ENCODE data around the gene RARG. TPM values are rescaled to one million over a fixed set of nuclear protein-coding genes. Genes with fewer than 3 reads are reported as not detected.

Gene RARG
- total RNA-seq, 1 donor from 2014 or later, result 58.6 TPM

GRCh38 chr12:53224897-53225634, 6.9 kb downstream of the RARG start:
- Mint-ChIP-seq H3K4me1 (ENCODE audit: low read depth) (peaks cover 78% of the 10 kb centered on the region), H3K36me3 (ENCODE audit: low read depth) (peaks cover 29% of the 10 kb centered on the region), H3K4me3 (peak overlapping the region; percentile 25)

GRCh38 chr12:53224061-53224896, 7.7 kb downstream of the RARG start:
- peak overlapping the region; percentile 71 for H3K4me3 Mint-ChIP-seq
- H3K36me3 Mint-ChIP-seq (ENCODE audit: low read depth), result peaks cover 27% of the 10 kb centered on the region
- intact Hi-C loops (cut with micrococcal nuclease), result loop anchor here (5.0 kb wide), 2 partner anchors 228 to 403 kb away; partner anchors contain the start of genes ATF7 and PCBP2
- no peaks in the 10 kb centered on the region for H3K9me3 Mint-ChIP-seq
- H3K27me3 Mint-ChIP-seq (ENCODE audit: insufficient read depth), result peaks cover 2% of the 10 kb centered on the region
- no peak for DNase-seq (ENCODE audit: low spot score)
- H3K4me1 Mint-ChIP-seq (ENCODE audit: low read depth), result peaks cover 75% of the 10 kb centered on the region
- peak overlapping the region; percentile 77 for H3K27ac Mint-ChIP-seq

More at GRCh38 chr12:53224897-53225634, 6.9 kb downstream of the RARG start:
- intact Hi-C loops (cut with micrococcal nuclease), result loop anchor here (5.0 kb wide), 2 partner anchors 227 to 402 kb away; partner anchors contain the start of genes ATF7 and PCBP2
- Mint-ChIP-seq H3K9me3 (no peaks in the 10 kb centered on the region), H3K27ac (peak overlapping the region; percentile 40), H3K27me3 (ENCODE audit: insufficient read depth) (peaks cover 2% of the 10 kb centered on the region)
- no peak for DNase-seq (ENCODE audit: low spot score)

GRCh38 chr12:53223389-53224060, 8.5 kb downstream of the RARG start:
- no peak for DNase-seq (ENCODE audit: low spot score)
- intact Hi-C loops (cut with micrococcal nuclease), result loop anchor here (5.0 kb wide), 2 partner anchors 229 to 404 kb away; partner anchors contain the start of genes ATF7 and PCBP2
- no peaks in the 10 kb centered on the region for H3K9me3 Mint-ChIP-seq
- H3K4me1 Mint-ChIP-seq (ENCODE audit: low read depth), result peaks cover 74% of the 10 kb centered on the region
- peaks cover 31% of the 10 kb centered on the region for H3K36me3 Mint-ChIP-seq (ENCODE audit: low read depth)
- peak overlapping the region; percentile 77 for H3K27ac Mint-ChIP-seq
- H3K4me3 Mint-ChIP-seq, result peak overlapping the region; percentile 71
- H3K27me3 Mint-ChIP-seq (ENCODE audit: insufficient read depth), result peaks cover 2% of the 10 kb centered on the region

- Mint-ChIP-seq H3K36me3 (ENCODE audit: low read depth) (peaks cover 28% of the 10 kb centered on the region), H3K4me3 (peak overlapping the region; percentile 79), H3K27ac (peak overlapping the region; percentile 73), H3K4me1 (ENCODE audit: low read depth) (peaks cover 74% of the 10 kb centered on the region), H3K27me3 (ENCODE audit: insufficient read depth) (peaks cover 2% of the 10 kb centered on the region), H3K9me3 (no peaks in the 10 kb centered on the region)
- intact Hi-C loops (cut with micrococcal nuclease), result loop anchor here (5.0 kb wide), 2 partner anchors 229 to 404 kb away; partner anchors contain the start of genes ATF7 and PCBP2
- no peak for DNase-seq (ENCODE audit: low spot score)
These were observed 9.2 kb downstream of the RARG start for GRCh38 chr12:53222806-53223261.

- peaks cover 28% of the 10 kb centered on the region for H3K36me3 Mint-ChIP-seq (ENCODE audit: low read depth)
- H3K9me3 Mint-ChIP-seq, result no peaks in the 10 kb centered on the region
- peaks cover 2% of the 10 kb centered on the region for H3K27me3 Mint-ChIP-seq (ENCODE audit: insufficient read depth)
- no peak for DNase-seq (ENCODE audit: low spot score)
- H3K4me3 Mint-ChIP-seq, result peak overlapping the region; percentile 79
- peaks cover 77% of the 10 kb centered on the region for H3K4me1 Mint-ChIP-seq (ENCODE audit: low read depth)
- intact Hi-C loops (cut with micrococcal nuclease), result loop anchor here (5.0 kb wide), 2 partner anchors 230 to 405 kb away; partner anchors contain the start of genes ATF7 and PCBP2
- H3K27ac Mint-ChIP-seq, result peak overlapping the region; percentile 92
These were observed 9.8 kb downstream of the RARG start for GRCh38 chr12:53222170-53222721.

- H3K9me3 Mint-ChIP-seq, result no peaks in the 10 kb centered on the region
- intact Hi-C loops (cut with micrococcal nuclease), result loop anchor here (5.0 kb wide), 2 partner anchors 231 to 406 kb away; partner anchors contain the start of genes ATF7 and PCBP2
- H3K27me3 Mint-ChIP-seq (ENCODE audit: insufficient read depth), result peaks cover 2% of the 10 kb centered on the region
- DNase-seq (ENCODE audit: low spot score), result peak; percentile 52
- H3K4me3 Mint-ChIP-seq, result peak overlapping the region; percentile 94
- peak overlapping the region; percentile 98 for H3K27ac Mint-ChIP-seq
- H3K36me3 Mint-ChIP-seq (ENCODE audit: low read depth), result peaks cover 24% of the 10 kb centered on the region
- H3K4me1 Mint-ChIP-seq (ENCODE audit: low read depth), result peaks cover 79% of the 10 kb centered on the region
These were observed 10.6 kb downstream of the RARG start for GRCh38 chr12:53221203-53222080.

- intact Hi-C loops (cut with micrococcal nuclease), result loop anchor here (1.0 to 5.0 kb wide), 3 partner anchors 101 to 407 kb away; partner anchors contain the start of genes AAAS, ATF7 and PCBP2
- Mint-ChIP-seq H3K9me3 (no peaks in the 10 kb centered on the region), H3K36me3 (ENCODE audit: low read depth) (peaks cover 26% of the 10 kb centered on the region), H3K27me3 (ENCODE audit: insufficient read depth) (peaks cover 2% of the 10 kb centered on the region), H3K27ac (peak overlapping the region; percentile 98), H3K4me1 (ENCODE audit: low read depth) (peaks cover 83% of the 10 kb centered on the region), H3K4me3 (peak overlapping the region; percentile 94)
- DNase-seq (ENCODE audit: low spot score), result peak; percentile 83
These were observed 11.3 kb downstream of the RARG start for GRCh38 chr12:53220694-53221202.

GRCh38 chr12:53219956-53220693, 11.9 kb downstream of the RARG start:
- Mint-ChIP-seq H3K9me3 (no peaks in the 10 kb centered on the region), H3K4me3 (peak overlapping the region; percentile 94), H3K36me3 (ENCODE audit: low read depth) (peaks cover 24% of the 10 kb centered on the region), H3K27me3 (ENCODE audit: insufficient read depth) (peaks cover 2% of the 10 kb centered on the region), H3K4me1 (ENCODE audit: low read depth) (peaks cover 83% of the 10 kb centered on the region), H3K27ac (peak overlapping the region; percentile 98)
- intact Hi-C loops (cut with micrococcal nuclease), result loop anchor here (1.0 to 5.0 kb wide), 12 partner anchors 12 to 407 kb away; partner anchors contain the start of genes AAAS, ATF7, CSAD and ESPL1
- DNase-seq (ENCODE audit: low spot score), result peak; percentile 79

GRCh38 chr12:53219292-53219955, 12.6 kb downstream of the RARG start:
- H3K4me1 Mint-ChIP-seq (ENCODE audit: low read depth), result peaks cover 83% of the 10 kb centered on the region
- intact Hi-C loops (cut with micrococcal nuclease), result loop anchor here (1.0 to 5.0 kb wide), 9 partner anchors 13 to 167 kb away; partner anchors contain the start of genes CSAD, ESPL1, MYG1 and PFDN5

More at GRCh38 chr12:53219292-53219955, 12.6 kb downstream of the RARG start:
- Mint-ChIP-seq H3K27me3 (ENCODE audit: insufficient read depth) (peaks cover 2% of the 10 kb centered on the region), H3K4me3 (peak overlapping the region; percentile 94), H3K27ac (peak overlapping the region; percentile 96), H3K9me3 (no peaks in the 10 kb centered on the region), H3K36me3 (ENCODE audit: low read depth) (peaks cover 24% of the 10 kb centered on the region)
- DNase-seq (ENCODE audit: low spot score), result peak; percentile 61
